ENCODE measurements around the gene ARHGAP1. TPM values are rescaled to one million over a fixed set of nuclear protein-coding genes. Genes with fewer than 3 reads are reported as not detected.

ARHGAP1 gene
- total RNA-seq, 6 experiments from 2014 or later = 26.5 to 46.2 (median 30.9) TPM

DNA sequence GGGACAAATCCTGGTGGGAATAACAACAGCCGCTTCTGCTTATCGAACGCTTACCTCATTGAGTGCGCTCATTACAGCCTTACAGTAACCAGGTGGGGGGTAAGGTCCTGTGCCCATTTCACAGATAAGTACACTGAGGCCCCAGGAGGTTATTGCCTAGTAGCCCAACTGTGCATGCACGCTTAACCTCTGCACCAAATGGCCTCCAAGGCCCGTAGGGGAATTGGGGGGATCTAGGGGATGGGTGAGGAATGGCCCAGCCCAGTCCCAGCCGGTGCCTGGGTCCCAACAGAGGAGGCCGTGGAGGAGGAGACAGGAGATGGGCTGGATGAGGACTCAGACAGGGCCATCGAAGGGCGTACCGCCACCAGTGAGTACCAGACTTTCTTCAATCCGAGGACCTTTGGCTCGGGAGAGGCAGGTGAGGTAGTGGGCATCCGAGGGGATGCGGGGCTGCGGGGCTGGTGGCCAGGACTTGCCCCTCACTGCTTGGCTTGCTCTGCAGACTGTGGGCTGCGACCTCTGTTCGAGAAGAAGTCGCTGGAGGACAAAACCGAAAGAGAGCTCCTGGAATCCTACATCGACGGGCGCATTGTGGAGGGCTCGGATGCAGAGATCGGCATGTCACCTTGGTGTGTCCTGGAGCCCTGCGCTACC is 25.9 kb upstream of the ARHGAP1 start:
- H3K4me1 ChIP-seq = peaks cover 0 to 57% (median 12%) of the 10 kb centered on the region in 4 donors
- intact Hi-C loops (cut with DNase I) = no loop called here
- 95% methylated on average over 13 of the region's 26 CpGs for WGBS (ENCODE audit: insufficient coverage, low coverage, low lambda C conversion rate, missing lambda C conversion rate)
- no peak overlapping the region for H3K27ac ChIP-seq
- peak in 2 of 4 donors; percentile 6 to 7 for ATAC-seq
- DNase-seq = peak in 1 of 3 donors; percentile 50
- H3K9me3 ChIP-seq = no peaks in the 10 kb centered on the region
- H3K27me3 ChIP-seq = no peaks in the 10 kb centered on the region
- peaks cover 0 to 84% (median 43%) of the 10 kb centered on the region in 4 donors for H3K36me3 ChIP-seq
- no peak for TF ChIP-seq POLR2A (IDR thresholded peaks at IDR 0.05)
- TF ChIP-seq, protein P1, sequence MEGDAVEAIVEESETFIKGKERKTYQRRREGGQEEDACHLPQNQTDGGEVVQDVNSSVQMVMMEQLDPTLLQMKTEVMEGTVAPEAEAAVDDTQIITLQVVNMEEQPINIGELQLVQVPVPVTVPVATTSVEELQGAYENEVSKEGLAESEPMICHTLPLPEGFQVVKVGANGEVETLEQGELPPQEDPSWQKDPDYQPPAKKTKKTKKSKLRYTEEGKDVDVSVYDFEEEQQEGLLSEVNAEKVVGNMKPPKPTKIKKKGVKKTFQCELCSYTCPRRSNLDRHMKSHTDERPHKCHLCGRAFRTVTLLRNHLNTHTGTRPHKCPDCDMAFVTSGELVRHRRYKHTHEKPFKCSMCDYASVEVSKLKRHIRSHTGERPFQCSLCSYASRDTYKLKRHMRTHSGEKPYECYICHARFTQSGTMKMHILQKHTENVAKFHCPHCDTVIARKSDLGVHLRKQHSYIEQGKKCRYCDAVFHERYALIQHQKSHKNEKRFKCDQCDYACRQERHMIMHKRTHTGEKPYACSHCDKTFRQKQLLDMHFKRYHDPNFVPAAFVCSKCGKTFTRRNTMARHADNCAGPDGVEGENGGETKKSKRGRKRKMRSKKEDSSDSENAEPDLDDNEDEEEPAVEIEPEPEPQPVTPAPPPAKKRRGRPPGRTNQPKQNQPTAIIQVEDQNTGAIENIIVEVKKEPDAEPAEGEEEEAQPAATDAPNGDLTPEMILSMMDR (IDR thresholded peaks at IDR 0.05) = no peak
- no peak overlapping the region for H3K4me3 ChIP-seq

DNA sequence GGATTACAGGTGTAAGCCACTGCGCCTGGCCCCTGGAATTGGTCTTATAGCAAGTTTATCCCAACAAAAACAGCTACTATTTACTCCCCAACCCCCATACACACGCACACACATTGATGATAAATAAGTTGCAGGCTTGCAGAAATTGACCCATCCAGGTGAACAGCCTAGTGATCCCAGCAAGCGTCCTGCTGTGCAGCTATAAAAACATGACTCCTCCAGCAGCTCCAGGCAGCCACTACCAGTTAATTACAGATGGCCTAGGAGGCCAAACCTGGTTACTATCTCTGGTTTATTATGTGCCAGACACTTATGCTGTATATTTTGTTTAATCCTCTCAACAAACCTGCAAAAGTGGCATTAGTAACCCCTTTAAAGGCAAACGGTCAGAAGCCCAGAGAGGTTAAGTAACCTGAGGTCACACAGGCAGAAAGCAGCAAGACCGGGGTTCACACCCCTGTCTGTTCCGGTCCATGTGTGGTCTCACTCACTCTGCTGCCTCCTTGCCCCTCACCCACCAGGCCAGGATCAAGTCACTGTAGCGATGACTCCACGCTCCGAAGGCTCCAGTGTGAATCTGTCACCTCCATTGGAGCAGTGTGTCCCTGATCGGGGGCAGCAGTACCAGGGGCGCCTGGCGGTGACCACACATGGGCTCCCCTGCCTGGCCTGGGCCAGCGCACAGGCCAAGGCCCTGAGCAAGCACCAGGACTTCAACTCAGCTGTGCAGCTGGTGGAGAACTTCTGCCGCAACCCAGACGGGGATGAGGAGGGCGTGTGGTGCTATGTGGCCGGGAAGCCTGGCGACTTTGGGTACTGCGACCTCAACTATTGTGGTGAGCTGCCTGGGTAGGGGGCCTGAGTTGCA is 25.2 kb upstream of the ARHGAP1 start:
- no peak overlapping the region for H3K4me3 ChIP-seq
- DNase-seq (peak in 1 of 3 donors; percentile 38), ATAC-seq (no peak)
- intact Hi-C loops (cut with DNase I) = no loop called here
- H3K36me3 ChIP-seq = peaks cover 0 to 83% (median 44%) of the 10 kb centered on the region in 4 donors
- no peaks in the 10 kb centered on the region for H3K27me3 ChIP-seq
- WGBS (ENCODE audit: insufficient coverage, low coverage, low lambda C conversion rate, missing lambda C conversion rate) = 75% methylated on average over 8 of the region's 19 CpGs
- peaks cover 0 to 58% (median 13%) of the 10 kb centered on the region in 4 donors for H3K4me1 ChIP-seq
- H3K9me3 ChIP-seq = no peaks in the 10 kb centered on the region
- H3K27ac ChIP-seq = no peak overlapping the region
- TF ChIP-seq POLR2A (IDR thresholded peaks at IDR 0.05) = no peak
- TF ChIP-seq, protein P1 (IDR thresholded peaks at IDR 0.05) = no peak

DNA sequence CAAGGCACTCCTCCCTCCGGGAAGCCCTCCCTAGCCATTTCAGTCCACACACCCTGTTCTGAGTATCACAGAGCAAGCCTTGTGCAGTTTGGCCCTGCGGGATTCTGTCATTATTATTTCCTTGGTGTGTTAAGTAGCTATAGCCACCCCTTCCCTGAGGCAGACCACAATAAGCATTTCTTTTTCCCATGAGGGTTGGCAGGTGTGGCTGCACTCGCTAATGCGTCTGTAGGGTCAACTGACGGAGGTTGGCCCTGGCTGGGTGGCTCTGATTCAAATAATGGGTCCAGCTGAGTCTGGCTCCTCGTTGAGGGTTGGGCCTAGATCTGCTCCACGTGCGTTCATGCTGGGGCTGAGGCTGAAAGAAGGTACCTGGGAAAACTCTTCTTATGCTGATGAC is 23.7 kb upstream of the ARHGAP1 start:
- Histone ChIP-seq H3K4me1 (peaks cover 0 to 52% (median 13%) of the 10 kb centered on the region in 4 donors), H3K36me3 (peaks cover 0 to 68% (median 39%) of the 10 kb centered on the region in 4 donors), H3K27me3 (no peaks in the 10 kb centered on the region), H3K9me3 (no peaks in the 10 kb centered on the region), H3K4me3 (peak overlapping the region in 1 of 3 donors; percentile 1), H3K27ac (no peak overlapping the region)
- TF ChIP-seq, protein P1 (IDR thresholded peaks at IDR 0.05) = no peak
- no peak for TF ChIP-seq POLR2A (IDR thresholded peaks at IDR 0.05)
- ATAC-seq (peak in 3 of 4 donors; percentile 2 to 28 (median 7)), DNase-seq (peak in 1 of 3 donors; percentile 55)
- 56% methylated on average over 4 of the region's 8 CpGs for WGBS (ENCODE audit: insufficient coverage, low coverage, low lambda C conversion rate, missing lambda C conversion rate)
- intact Hi-C loops (cut with DNase I) = no loop called here

DNA sequence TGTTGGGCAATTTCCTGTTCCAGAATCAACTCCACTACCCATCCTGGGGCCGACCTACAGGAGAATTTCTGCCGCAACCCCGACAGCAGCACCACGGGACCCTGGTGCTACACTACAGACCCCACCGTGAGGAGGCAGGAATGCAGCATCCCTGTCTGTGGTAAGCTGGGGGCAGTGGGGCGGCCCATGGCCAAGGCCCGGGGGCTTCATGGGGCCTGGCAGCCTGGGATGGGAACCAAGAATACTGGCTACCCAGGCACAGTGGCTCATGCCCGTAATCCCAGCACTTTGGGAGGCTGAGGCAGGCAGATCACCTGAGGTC is 22.9 kb upstream of the ARHGAP1 start:
- no peaks in the 10 kb centered on the region for H3K9me3 ChIP-seq
- no peak overlapping the region for H3K4me3 ChIP-seq
- peaks cover 0 to 57% (median 14%) of the 10 kb centered on the region in 4 donors for H3K4me1 ChIP-seq
- no peak for ATAC-seq
- TF ChIP-seq, protein P1 (IDR thresholded peaks at IDR 0.05) = no peak
- TF ChIP-seq POLR2A (IDR thresholded peaks at IDR 0.05) = no peak
- intact Hi-C loops (cut with DNase I) = no loop called here
- 67% methylated on average over 1 of the region's 8 CpGs for WGBS (ENCODE audit: insufficient coverage, low coverage, low lambda C conversion rate, missing lambda C conversion rate)
- no peaks in the 10 kb centered on the region for H3K27me3 ChIP-seq
- H3K36me3 ChIP-seq = peaks cover 0 to 60% (median 35%) of the 10 kb centered on the region in 4 donors
- no peak overlapping the region for H3K27ac ChIP-seq
- DNase-seq = no peak

Measured in right lobe of liver (tissue), 6 donors.